ENCODE measurements around the gene ELK4.

The ELK4 gene

GRCh38 chr1:205581321-205581980 lies 50.4 kb downstream of the ELK4 start:
- no peak for DNase-seq (ENCODE audit: low spot score)

DNA sequence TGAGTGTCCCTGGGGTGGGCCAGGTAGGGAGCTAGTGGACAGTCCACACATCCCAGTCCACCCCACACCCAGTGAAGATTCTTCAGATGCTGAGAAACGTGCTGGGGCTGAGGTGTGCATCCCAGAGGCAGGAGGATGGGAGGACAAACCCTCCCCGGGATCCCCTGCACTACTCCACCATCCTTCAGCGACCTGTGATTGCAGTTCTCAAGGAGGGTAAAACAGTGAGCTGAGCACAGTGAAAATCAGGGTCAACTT lies 51.0 kb downstream of the ELK4 start:
- DNase-seq (ENCODE audit: low spot score), result no peak

DNA sequence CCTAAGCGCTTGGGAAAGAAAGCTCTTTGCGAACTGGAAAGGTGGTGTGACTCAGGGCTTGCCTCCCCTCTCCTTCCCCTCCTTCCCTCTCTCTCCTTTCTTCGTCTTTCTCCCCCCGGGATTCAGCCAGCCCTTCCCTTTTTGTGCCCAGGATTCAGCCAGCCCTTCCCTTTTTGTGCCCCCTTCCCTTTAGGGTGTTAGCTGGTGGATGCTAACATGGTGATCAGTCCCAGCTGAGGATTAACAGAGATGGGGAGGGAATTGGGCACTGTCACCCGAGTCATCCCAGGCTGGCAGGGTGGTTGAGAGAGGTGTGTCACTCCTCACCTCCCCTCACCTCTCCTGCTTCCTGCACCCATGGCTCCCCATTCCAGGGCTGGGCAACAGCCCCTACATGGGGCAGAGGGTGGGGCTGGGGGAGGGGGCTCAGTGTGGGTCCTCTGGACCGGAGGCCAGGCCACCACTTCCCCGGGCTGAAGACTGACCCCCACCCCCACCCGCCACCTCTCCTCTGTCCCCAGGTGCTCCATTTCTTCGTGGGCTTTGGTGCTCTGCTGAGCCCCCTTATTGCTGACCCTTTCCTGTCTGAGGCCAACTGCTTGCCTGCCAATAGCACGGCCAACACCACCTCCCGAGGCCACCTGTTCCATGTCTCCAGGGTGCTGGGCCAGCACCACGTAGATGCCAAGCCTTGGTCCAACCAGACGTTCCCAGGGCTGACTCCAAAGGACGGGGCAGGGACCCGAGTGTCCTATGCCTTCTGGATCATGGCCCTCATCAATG lies 51.5 kb downstream of the ELK4 start:
- no peak for DNase-seq (ENCODE audit: low spot score)

- DNase-seq (ENCODE audit: low spot score), result no peak
Observed at GRCh38 chr1:205579711-205580110, 52.1 kb downstream of the ELK4 start.

DNA sequence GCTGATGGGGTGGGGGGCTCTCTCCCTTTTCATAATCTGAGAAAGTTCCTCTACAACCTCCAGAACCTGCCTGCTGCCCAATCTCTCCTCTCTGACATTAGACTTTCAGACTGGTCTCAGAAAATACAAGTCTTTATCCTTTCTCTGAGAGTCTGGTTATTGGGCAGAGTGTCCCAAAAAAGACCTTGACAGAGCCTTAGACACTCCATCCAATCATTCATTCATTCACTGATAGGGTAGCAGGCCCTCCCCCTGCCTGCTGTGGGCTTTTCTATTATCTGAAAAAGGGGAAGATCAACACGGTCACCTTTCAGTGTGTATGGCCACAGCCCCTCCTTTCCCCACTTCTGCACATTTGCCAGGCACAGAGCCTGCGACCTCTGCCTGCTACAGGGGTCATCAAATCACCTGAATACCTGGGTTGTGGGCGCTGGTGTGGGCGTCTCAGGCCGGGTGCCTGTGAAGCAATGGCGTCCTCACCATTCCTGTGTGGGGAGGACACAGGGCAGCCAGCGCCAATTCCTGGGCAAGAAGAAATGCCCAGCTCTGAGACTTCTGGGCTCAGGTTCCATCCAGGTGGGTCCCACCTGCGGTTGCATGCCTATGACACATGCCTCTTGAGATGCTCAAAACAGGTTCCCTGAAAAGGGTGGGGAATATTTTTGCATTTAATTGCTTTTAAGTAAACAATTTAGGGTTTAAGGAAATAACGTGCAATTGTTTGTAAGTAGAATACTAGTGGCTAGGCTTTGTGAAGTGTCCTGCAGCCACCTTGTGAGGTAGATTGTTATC lies 52.8 kb downstream of the ELK4 start:
- DNase-seq (ENCODE audit: low spot score), result no peak

DNA sequence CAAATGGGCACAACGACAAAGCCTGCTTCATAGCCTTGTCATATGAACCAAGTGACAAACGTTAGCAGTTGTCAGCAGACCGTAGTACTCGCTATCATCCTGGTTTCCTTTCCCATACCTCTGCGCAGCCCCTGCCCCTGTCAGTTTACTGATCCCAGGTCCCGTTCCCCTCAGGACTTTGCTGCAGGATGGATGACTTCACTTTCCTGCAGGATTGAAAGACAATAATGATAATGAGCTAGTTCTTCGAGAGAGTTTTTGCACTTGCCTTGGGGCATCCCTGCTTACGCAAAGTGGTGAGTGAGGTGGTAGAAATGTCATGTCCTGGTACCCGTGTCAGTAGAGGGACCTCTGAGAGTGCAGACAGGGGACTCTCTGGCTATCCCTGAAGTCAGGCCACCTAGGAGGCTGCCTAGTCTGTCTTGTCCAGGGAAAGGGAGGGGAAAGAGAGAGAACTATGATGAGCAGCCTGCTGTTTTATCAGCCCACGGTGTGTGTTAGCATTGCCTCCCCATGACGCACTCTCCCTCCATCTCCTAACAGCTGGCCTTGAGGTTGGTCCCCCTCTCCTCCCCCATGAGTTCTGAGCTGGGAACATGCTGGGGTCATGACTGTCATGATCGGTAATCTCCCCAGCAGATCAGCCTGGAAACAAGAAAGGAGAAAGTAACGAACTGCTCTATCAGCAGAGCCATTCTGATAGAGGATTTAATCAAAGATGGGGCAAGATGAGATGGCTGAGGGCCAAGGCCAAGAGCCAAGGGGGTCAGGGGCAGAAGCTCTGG lies 53.7 kb downstream of the ELK4 start:
- DNase-seq (ENCODE audit: low spot score), result no peak

- DNase-seq (ENCODE audit: low spot score), result no peak
Observed at GRCh38 chr1:205576805-205577761, 54.7 kb downstream of the ELK4 start.

DNA sequence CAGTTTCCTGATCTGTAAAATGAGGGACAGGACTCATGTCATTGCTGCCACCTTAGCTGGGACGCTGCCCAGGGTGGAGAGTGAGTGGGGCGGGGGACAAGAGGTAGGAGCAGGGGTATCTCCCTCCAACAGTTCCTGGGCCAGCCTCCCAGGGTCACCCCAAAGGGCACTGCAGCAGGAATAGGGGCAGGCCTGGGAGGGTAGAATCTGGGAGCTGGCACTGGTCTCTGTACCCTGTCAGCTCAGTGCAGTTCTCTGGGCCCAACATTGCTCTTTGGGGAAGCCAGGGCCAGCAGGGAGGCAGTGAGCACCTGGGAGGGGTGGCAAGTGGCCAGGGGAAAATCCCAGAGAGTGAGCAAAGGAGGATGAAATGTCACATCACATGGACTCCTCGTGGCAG lies 55.8 kb downstream of the ELK4 start:
- no peak for DNase-seq (ENCODE audit: low spot score)

DNA sequence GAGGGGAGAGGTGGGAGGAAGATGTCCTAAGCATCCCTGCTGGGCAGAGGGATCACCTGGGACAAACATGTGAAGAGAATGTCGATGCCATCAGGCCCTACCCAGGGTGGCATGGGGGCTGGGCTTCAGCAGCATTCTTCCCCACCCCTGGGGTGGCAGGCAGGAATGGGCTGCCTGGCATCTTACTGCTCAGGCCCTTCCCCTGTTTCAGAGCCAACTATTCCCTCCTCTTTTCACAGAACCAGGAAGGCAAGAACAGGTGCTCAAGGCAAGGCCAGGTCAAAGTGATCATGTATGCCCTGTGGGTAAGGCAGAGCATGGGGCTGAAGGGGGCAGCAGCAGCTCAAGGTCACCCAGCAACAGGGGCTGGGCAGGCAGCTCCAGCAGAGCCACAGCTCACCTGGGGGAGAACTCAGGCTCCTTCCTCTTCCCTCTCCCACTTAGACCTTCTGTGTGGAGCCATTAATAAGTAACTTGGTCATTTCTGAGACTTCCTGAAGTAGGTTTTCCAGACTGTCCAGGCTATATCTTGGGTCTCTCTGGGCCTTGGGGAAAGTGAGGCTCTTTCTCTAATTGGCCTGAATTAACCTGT lies 56.4 kb downstream of the ELK4 start:
- DNase-seq (ENCODE audit: low spot score), result no peak

- DNase-seq (ENCODE audit: low spot score), result no peak
Observed at GRCh38 chr1:205572421-205572820, 59.4 kb downstream of the ELK4 start.

GRCh38 chr1:205571747-205572146 lies 60.1 kb downstream of the ELK4 start:
- DNase-seq (ENCODE audit: low spot score), result no peak

DNA sequence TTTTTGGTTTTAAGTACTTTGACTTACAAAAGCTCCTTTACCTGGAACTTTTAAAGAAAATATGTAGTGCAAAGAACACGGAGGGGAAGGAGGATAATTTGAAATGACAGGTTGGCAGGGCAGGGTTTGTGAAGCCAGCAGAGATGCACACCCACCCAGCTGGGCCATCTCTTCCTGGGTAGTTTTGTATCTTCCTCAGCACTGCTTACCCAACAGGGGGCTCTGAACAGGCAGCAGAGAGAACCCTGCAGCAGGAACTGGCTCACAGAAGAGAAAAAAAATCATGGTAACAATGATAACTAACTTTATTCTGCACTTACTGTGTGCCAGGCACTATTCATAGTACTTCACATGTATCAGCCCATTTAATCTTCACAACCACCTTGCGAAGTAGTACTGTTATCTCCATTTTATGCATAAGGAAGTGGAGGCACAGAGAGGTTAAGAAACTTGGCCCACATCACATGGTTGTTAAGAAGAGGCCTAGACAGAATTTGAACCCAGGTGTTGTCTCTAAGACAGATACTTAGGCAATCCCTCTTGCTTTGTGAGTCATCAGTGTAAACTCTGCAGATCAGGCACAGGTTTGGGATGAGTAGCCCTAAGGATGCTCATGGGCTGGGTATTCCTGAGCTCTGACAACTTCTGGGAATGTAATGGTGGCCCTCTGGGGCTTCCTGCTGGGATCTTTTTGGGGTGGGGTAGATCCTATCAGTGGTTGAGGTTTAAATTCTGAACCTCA lies 60.8 kb downstream of the ELK4 start:
- no peak for DNase-seq (ENCODE audit: low spot score)

DNA sequence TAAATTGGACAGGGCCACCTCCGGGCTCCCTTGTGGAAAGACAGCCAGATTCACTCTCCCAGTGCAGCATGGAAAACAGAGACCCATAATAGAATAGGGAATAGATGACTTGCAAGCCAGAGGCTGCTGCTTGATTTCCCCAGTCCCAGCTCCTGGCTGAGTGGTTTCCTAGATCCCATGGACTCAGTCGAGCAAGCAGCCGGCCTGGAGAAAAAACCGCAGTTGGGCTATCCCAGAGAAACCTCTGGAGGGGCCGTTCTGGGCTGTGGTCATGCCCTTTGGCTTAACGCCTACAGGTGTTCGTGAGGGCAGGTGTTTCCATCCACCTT lies 61.7 kb downstream of the ELK4 start:
- DNase-seq (ENCODE audit: low spot score), result no peak

GRCh38 chr1:205569411-205570172 lies 62.2 kb downstream of the ELK4 start:
- no peak for DNase-seq (ENCODE audit: low spot score)

DNA sequence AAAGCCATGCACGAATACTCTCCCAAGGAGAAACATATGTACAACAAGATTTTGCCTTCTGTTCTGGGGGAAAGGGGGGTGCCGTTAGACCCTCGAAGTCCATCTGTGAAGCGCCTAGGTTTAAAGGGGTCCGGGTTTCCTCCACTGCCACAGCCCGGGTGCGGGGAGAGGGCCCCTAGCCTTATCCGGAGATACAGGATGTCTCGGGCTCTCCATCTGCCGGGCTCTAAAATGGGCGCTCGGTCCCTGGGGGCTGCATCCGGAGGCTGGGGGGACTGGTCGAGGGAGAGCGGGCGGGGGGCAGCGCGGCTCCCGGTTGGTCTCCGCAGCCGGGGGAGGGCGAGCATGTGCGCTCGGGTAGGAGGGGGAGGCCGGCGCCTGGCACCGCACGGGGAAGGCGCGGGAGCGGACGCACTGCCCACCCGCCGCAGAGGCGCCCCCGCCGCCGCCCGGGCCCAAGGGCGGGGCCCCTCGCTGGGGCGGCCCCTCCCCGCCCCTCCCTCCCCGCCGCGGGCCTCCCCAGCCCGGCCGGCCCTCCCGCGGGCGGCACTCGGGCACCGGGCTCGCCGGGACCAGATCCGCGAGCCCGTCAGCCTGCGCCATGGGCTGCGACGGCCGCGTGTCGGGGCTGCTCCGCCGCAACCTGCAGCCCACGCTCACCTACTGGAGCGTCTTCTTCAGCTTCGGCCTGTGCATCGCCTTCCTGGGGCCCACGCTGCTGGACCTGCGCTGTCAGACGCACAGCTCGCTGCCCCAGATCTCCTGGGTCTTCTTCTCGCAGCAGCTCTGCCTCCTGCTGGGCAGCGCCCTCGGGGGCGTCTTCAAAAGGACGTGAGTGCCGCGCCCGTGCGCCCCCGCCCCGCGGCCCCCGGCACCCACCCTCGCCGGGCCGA lies 63.1 kb downstream of the ELK4 start:
- no peak for DNase-seq (ENCODE audit: low spot score)

DNA sequence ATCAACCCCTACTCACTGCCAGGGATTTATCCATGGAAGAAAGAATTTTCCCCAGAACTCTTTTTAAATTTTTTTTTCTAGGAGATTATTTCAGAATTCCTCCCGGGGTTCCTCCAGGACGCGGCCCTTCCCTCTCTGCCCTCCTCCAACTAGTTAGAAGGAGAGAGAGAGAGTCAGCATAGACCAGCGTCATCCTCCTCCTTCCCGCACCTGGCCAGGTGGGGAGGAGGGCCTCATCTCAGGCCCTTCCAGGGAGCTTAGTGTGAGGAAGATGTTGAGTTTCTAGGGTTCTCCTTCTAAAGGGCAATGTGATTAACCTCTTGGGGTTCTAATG lies 63.7 kb downstream of the ELK4 start:
- DNase-seq (ENCODE audit: low spot score), result no peak

GRCh38 chr1:205567716-205568115 lies 64.1 kb downstream of the ELK4 start:
- no peak for DNase-seq (ENCODE audit: low spot score)

GRCh38 chr1:205565799-205566198 lies 66.0 kb downstream of the ELK4 start:
- no peak for DNase-seq (ENCODE audit: low spot score)

Data from pons (tissue), 1 donor.